Tibial nerve (tissue), 4 donors: Measurements from ENCODE around the gene SNAPC3. TPM values are rescaled to one million over a fixed set of nuclear protein-coding genes. Genes with fewer than 3 reads are reported as not detected.

Experiments used
- DNase-seq, 2 donors: peaks; one replicate each; pipeline ENCODE4 v3.0.0-alpha.2; 2019; ENCODE audit warnings: low spot score in 2 of 2
- H3K27ac ChIP-seq, 4 donors: fragments of 200-600 bp; sonication (generic) in 3 of 4; one replicate each; pipeline ENCODE4 v1.5.1; 2017 to 2019; ENCODE audit warnings: mild to moderate bottlenecking in 1 of 4
- H3K27me3 ChIP-seq, 2 donors: fragments of 200-600 bp; sonication (generic) in 1 of 2; one replicate each; pipeline versions ENCODE4 v1.5.1 to v1.6.0; 2017 to 2019
- H3K36me3 ChIP-seq, 3 donors: fragments of 200-600 bp; sonication (generic); one replicate each; pipeline ENCODE4 v1.5.1; 2018 to 2019
- H3K4me1 ChIP-seq, 4 donors: fragments of 200-600 bp; sonication (generic) in 3 of 4; one replicate each; pipeline ENCODE4 v1.5.1; 2017 to 2019
- H3K4me3 ChIP-seq, 4 donors: fragments of 200-600 bp; sonication (generic) in 3 of 4; one replicate each; pipeline ENCODE4 v1.5.1; 2017 to 2019; ENCODE audit warnings: mild to moderate bottlenecking in 1 of 4, moderate library complexity in 1 of 4
- H3K9me3 ChIP-seq, 4 donors: fragments of 200-600 bp; sonication (generic) in 3 of 4; one replicate each; pipeline ENCODE4 v1.5.1; 2017 to 2019
- EP300 ChIP-seq, 2 donors: sonication (generic); formaldehyde crosslinking; IDR thresholded peaks; one replicate each; pipeline ENCODE4 v1.6.1; 2017; ENCODE audit warnings: antibody characterized with exemption in 2 of 2, mild to moderate bottlenecking in 1 of 2
- POLR2A ChIP-seq, 2 donors: fragments of 450-650 bp; IDR thresholded peaks; one replicate each; pipeline ENCODE4 v1.6.1; 2017; ENCODE audit warnings: antibody characterized with exemption in 2 of 2, mild to moderate bottlenecking in 2 of 2, moderate library complexity in 2 of 2
- WGBS, 2 donors: methylation state at CpG; one replicate each; pipeline ENCODE4 v1.1.5; 2018; 5-methylcytosine and 5-hydroxymethylcytosine counted together
- total RNA-seq, 4 donors: library from RNA; depleted of rRNA; stranded (reverse); fragments of >200 nt; gene quantifications; one replicate each; pipeline ENCODE4 v1.1.0, GENCODE V29; 2016
- TF ChIP-seq, protein P1 (sequence below), 5 experiments: fragments of 200-600 bp in 3 of 5; fragments of 450-650 bp in 2 of 5; sonication (generic) in 3 of 5; IDR thresholded peaks; one replicate each; pipeline ENCODE4 v1.5.1; 2016 to 2019; ENCODE audit warnings: antibody characterized with exemption in 5 of 5, mild to moderate bottlenecking in 3 of 5, moderate library complexity in 2 of 5

Gene SNAPC3
- total RNA-seq, 4 donors from 2014 or later = 28.8 to 42.3 (median 29.7) TPM

DNA sequence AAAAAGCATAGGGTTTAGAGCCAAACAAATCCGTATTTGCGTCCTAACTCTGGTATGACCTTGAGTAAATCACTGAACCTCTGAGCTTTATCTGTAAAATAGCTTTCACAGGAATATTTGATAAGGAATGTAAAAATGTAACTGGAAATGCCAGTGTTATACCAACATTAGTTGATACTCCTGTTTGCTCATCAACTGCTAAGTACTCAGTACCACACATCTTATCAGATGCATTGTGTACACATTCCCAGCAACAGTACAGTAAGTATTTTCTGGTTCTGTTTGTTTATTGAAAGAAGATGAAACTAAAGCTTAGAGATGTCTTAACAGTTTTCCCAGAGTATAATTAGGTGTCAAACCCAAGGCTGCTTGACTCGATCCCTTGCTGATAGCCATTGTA is 21.5 kb downstream of the SNAPC3 start:
- Histone ChIP-seq H3K4me1 (peaks cover 0 to 6% (median 0%) of the 10 kb centered on the region in 4 donors), H3K36me3 (peaks cover 2 to 78% (median 34%) of the 10 kb centered on the region in 3 donors), H3K9me3 (no peaks in the 10 kb centered on the region), H3K27ac (no peak overlapping the region), H3K27me3 (no peaks in the 10 kb centered on the region), H3K4me3 (no peak overlapping the region)
- no peak for DNase-seq
- WGBS, 2 donors = 88 to 94% methylated on average over 3 of the region's 3 CpGs
- no peak for TF ChIP-seq POLR2A (IDR thresholded peaks at IDR 0.05)
- TF ChIP-seq, protein P1, sequence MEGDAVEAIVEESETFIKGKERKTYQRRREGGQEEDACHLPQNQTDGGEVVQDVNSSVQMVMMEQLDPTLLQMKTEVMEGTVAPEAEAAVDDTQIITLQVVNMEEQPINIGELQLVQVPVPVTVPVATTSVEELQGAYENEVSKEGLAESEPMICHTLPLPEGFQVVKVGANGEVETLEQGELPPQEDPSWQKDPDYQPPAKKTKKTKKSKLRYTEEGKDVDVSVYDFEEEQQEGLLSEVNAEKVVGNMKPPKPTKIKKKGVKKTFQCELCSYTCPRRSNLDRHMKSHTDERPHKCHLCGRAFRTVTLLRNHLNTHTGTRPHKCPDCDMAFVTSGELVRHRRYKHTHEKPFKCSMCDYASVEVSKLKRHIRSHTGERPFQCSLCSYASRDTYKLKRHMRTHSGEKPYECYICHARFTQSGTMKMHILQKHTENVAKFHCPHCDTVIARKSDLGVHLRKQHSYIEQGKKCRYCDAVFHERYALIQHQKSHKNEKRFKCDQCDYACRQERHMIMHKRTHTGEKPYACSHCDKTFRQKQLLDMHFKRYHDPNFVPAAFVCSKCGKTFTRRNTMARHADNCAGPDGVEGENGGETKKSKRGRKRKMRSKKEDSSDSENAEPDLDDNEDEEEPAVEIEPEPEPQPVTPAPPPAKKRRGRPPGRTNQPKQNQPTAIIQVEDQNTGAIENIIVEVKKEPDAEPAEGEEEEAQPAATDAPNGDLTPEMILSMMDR (IDR thresholded peaks at IDR 0.05) = no peak
- no peak for TF ChIP-seq EP300 (IDR thresholded peaks at IDR 0.05)

DNA sequence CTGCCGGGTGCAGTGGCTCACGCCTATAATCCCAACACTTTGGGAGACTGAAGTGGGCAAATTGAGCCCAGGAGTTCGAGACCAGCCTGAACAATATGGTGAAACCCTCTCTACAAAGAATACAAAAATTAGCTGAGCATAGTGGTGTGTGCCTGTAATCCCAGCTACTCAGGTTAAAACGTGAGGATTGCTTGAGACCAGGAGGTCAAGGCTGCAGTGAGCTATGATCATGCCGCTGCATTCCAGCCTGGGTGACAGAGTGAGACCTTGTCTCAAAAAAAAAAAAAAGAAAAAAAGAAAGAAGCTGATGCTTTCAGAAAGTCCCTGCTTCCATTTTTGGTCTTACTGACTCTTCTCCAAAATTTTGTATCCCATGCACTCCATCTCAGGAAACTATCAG is 31.3 kb downstream of the SNAPC3 start:
- DNase-seq = no peak

DNA sequence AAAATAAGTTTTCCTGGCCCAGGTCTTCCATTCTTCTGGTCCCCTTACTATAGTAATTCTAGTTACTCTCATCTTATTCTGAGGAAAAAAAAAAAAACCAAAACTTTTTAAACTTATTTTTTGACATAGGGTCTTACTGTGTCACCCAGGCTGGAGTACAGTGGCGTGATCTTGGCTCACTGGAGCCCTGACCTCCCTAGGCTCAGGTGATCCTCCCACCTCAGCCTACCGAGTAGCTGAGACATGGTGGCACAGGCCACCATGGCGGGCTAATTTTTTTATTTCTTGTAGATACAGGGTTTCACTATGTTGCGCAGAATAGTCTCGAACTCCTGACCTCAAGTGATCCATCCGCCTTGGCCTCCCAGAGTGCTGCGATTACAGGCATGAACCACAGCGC is 38.4 kb downstream of the SNAPC3 start:
- Histone ChIP-seq H3K27ac (no peak overlapping the region), H3K36me3 (peaks cover 0 to 90% (median 7%) of the 10 kb centered on the region in 3 donors), H3K9me3 (no peaks in the 10 kb centered on the region), H3K4me3 (no peak overlapping the region), H3K4me1 (no peaks in the 10 kb centered on the region), H3K27me3 (no peaks in the 10 kb centered on the region)
- no peak for DNase-seq
- TF ChIP-seq POLR2A (IDR thresholded peaks at IDR 0.05) = no peak
- TF ChIP-seq EP300 (IDR thresholded peaks at IDR 0.05) = no peak
- TF ChIP-seq, protein P1 (IDR thresholded peaks at IDR 0.05) = no peak
- 90 to 92% methylated on average over 8 of the region's 8 CpGs for WGBS, 2 donors

More for the DNA sequence above, 31.3 kb downstream of the SNAPC3 start:
- Histone ChIP-seq H3K36me3 (peaks cover 0 to 93% (median 0%) of the 10 kb centered on the region in 3 donors), H3K4me1 (no peaks in the 10 kb centered on the region), H3K4me3 (no peak overlapping the region), H3K9me3 (no peaks in the 10 kb centered on the region), H3K27me3 (no peaks in the 10 kb centered on the region), H3K27ac (no peak overlapping the region)
- 90% methylated on average over 5 of the region's 5 CpGs for WGBS, 2 donors
- TF ChIP-seq, protein P1 (IDR thresholded peaks at IDR 0.05) = no peak

DNA sequence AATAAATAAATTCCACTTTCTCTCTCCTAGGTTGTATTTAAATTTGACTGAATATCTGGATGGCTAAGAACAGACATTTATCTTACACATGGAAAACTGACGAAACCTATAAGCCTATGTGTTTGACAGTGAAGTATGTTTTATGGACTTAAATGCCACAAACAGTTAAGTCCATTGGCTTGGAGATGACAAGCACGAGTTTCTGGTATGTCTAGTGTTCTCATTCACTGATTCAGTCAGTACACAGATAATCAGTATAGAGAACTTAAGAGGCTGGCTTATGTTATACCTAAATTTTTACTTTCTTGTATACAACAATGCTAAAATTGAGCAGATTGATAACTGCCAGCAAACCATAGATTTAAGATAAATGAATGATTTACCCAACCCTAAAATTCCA is 38.9 kb downstream of the SNAPC3 start:
- H3K36me3 ChIP-seq = peaks cover 0 to 90% (median 12%) of the 10 kb centered on the region in 3 donors
- no peaks in the 10 kb centered on the region for H3K4me1 ChIP-seq
- 51 to 56% methylated on average over 2 of the region's 2 CpGs for WGBS, 2 donors
- no peak overlapping the region for H3K4me3 ChIP-seq
- TF ChIP-seq EP300 (IDR thresholded peaks at IDR 0.05) (no peak), POLR2A (IDR thresholded peaks at IDR 0.05) (no peak)
- TF ChIP-seq, protein P1 (IDR thresholded peaks at IDR 0.05) = no peak
- no peak overlapping the region for H3K27ac ChIP-seq
- H3K9me3 ChIP-seq = no peaks in the 10 kb centered on the region
- H3K27me3 ChIP-seq = no peaks in the 10 kb centered on the region
- DNase-seq = no peak

DNA sequence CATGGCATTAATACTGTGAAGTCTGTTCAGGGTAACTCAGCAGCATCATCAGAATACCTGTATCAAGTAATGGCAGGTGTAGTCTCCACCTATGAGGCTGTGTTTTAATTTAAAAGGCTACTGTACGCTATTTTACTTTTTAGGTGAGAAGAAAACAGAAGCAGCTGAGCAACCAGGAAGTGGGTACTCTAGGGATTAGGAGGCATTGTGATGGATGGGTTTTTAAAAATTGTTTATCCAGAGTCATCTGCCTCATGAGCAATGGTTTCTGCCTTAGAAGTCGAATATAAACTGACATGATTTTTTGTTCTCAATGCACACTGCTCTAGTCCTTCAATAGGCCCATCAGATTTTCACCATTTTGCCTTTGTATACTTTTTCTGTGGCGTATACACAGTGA is 45.5 kb downstream of the SNAPC3 start:
- H3K9me3 ChIP-seq = no peaks in the 10 kb centered on the region
- peaks cover 0 to 72% (median 7%) of the 10 kb centered on the region in 3 donors for H3K36me3 ChIP-seq
- WGBS, 2 donors = 69 to 85% methylated on average over 3 of the region's 3 CpGs
- no peak overlapping the region for H3K4me3 ChIP-seq
- H3K27me3 ChIP-seq = no peaks in the 10 kb centered on the region
- no peak overlapping the region for H3K27ac ChIP-seq
- DNase-seq = no peak
- TF ChIP-seq, protein P1 (IDR thresholded peaks at IDR 0.05) = no peak
- TF ChIP-seq EP300 (IDR thresholded peaks at IDR 0.05) (no peak), POLR2A (IDR thresholded peaks at IDR 0.05) (no peak)
- H3K4me1 ChIP-seq = no peaks in the 10 kb centered on the region
